GM21717 (cell line): ENCODE results near the gene SLC6A17.
A peak's percentile ranks its signal among the peaks of the same experiment; 100 is the strongest.

Experiments used
- ATAC-seq: cut with Tn5 transposase; IDR thresholded peaks from one replicate; pipeline ENCODE4 v1.9.1; 2021; ENCODE audit warnings: mild to moderate bottlenecking, moderate library complexity; ENCODE audit not compliant: unreplicated experiment

Gene SLC6A17

GRCh38 chr1:110237386-110238152 lies 87.3 kb downstream of the SLC6A17 start:
- no peak for ATAC-seq

GRCh38 chr1:110239441-110240430 lies 89.4 kb downstream of the SLC6A17 start:
- ATAC-seq: no peak

- no peak for ATAC-seq
Measured at GRCh38 chr1:110240476-110241210, 90.3 kb downstream of the SLC6A17 start.

GRCh38 chr1:110241516-110241915 lies 91.2 kb downstream of the SLC6A17 start:
- no peak for ATAC-seq

- ATAC-seq: no peak
Measured at GRCh38 chr1:110242062-110242461, 91.8 kb downstream of the SLC6A17 start.

- ATAC-seq: no peak
Measured at GRCh38 chr1:110242731-110243130, 92.4 kb downstream of the SLC6A17 start.

- no peak for ATAC-seq
Measured at GRCh38 chr1:110243146-110243545, 92.9 kb downstream of the SLC6A17 start.

- ATAC-seq: peak; percentile 50
Measured at GRCh38 chr1:110243574-110243973, 93.3 kb downstream of the SLC6A17 start.

GRCh38 chr1:110245876-110246620 lies 95.8 kb downstream of the SLC6A17 start:
- no peak for ATAC-seq

GRCh38 chr1:110248746-110249145 lies 98.5 kb downstream of the SLC6A17 start:
- no peak for ATAC-seq

GRCh38 chr1:110249256-110249655 lies 99.0 kb downstream of the SLC6A17 start:
- ATAC-seq: no peak

- ATAC-seq: no peak
Measured at GRCh38 chr1:110250008-110250407, 99.7 kb downstream of the SLC6A17 start.

GRCh38 chr1:110250749-110251148 lies 100.5 kb downstream of the SLC6A17 start:
- no peak for ATAC-seq
